NCI-H2107 treated with DMSO at 0.1 percent for 48 hours (cell line): ENCODE results near the gene PSEN1.

Experiments
- DNase-seq: peaks from one replicate; lab custom pipeline; 2025; ENCODE audit not compliant: unreplicated experiment; lab: John Stamatoyannopoulos, UW

The PSEN1 gene

DNA sequence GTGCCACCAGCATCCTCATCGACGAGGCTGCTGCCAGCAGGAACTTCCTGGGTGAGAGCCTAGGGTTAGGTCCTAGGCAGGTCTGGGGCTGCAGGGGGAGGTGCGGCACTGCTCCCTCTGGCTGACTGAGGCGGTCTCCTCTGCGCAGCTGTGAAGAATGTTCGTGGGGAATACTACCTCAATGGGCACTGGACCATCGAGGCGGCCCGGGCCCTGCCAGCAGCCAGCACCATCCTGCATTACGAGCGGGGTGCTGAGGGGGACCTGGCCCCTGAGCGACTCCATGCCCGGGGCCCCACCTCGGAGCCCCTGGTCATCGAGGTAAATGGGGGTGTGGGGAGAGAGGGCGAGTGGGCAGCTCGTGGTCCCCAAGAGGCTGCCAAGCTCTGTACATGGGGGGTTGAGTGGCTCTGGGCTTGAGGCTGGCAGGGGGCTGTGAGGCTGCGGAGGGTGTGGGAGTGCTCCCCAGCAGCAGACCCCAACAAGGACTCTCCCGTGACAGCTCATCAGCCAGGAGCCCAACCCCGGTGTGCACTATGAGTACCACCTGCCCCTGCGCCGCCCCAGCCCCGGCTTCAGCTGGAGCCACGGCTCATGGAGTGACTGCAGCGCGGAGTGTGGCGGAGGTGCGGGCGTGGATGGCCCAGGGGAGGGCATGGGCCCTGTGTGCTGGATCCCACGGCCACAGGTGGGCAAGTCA lies 115.4 kb downstream of the PSEN1 start:
- no peak for DNase-seq

DNA sequence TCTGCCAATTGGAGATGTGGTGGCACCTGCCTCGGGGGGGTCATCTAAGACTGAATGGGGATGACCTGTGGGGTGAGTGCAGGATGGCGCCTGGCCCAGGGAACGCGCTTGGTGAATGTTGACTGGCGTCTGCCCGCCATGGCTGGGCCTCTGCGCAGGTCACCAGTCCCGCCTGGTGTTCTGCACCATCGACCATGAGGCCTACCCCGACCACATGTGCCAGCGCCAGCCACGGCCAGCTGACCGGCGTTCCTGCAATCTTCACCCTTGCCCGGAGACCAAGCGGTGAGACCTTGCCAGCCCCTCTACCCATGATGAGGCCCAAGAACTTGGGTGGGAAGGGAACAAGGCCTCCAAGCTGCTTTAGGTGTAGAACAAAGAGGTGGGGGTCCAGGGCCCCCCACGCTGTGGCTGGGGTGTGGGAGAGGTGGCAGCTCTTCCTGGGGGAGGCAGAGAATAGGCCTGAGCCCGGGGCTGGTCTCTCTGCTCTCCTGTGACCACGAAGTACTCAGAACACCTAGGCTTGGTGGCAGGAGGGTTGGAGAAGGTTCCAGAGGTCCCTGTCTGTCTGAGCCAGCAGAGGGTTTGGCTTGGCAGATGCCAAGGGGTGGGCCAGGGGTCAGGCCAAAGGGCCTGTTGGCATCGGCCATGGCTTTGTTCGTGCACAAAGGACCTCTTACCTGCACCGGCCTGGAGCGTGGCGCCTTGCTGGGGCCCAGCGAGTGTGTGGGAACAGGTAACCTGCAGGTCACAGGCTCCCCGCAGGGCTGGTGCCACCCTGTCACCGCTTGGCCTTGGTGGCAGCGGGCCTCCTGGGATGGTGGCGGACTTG lies 116.4 kb downstream of the PSEN1 start:
- DNase-seq, result no peak

DNA sequence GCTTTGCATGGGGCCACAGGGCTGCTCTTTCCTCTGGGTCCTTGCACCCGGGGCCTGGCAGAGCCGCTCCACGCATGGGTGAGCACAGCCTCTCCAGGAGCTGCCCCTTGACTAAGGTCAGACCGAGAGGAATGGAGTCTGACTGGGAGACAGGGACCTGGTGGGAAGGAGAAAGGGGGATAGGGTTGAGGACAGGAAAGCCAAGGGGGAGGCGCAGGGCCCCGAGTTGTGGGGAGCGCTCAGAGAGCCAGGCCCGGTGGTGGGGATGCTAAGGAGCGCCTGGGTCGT lies 117.0 kb downstream of the PSEN1 start:
- DNase-seq, result no peak

DNA sequence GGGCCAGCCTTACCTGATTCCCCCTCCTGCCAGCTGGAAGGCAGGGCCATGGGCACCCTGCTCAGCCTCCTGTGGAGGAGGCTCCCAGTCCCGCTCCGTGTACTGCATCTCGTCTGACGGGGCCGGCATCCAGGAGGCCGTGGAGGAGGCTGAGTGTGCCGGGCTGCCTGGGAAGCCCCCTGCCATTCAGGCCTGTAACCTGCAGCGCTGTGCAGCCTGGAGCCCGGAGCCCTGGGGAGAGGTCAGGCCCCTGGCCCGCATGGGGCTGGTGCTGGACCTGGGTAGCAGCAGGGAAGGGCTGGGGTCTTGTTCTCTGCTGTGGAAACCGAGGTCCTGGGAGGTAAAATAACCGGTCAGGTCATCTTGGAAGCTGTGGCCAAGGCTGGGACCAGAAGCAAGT lies 117.4 kb downstream of the PSEN1 start:
- no peak for DNase-seq

DNA sequence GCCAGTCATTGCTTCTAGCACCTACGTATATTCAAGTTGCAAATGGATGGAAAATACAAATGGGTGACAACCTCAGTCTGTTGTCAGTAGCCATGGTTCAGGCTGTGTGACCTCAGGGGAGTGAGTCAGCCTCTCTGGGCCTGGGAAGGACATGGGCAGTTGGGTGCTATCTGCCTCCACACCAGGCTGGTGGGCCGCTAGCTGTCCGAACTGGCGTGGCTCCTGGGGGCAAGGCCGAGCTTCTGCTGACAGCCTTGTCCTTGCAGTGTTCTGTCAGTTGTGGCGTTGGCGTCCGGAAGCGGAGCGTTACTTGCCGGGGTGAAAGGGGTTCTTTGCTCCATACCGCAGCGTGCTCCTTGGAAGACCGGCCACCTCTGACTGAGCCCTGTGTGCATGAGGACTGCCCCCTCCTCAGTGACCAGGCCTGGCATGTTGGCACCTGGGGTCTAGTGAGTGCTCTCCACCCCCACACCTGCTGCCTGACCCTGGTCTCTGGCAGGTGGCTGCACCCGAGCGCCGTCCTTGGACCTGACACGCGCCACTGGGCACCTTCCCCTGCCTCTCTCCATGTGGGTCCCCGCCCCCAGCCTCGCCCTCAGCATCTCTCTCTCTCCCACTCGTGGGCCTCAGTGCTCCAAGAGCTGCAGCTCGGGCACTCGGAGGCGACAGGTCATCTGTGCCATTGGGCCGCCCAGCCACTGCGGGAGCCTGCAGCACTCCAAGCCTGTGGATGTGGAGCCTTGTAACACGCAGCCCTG lies 118.1 kb downstream of the PSEN1 start:
- no peak for DNase-seq

DNA sequence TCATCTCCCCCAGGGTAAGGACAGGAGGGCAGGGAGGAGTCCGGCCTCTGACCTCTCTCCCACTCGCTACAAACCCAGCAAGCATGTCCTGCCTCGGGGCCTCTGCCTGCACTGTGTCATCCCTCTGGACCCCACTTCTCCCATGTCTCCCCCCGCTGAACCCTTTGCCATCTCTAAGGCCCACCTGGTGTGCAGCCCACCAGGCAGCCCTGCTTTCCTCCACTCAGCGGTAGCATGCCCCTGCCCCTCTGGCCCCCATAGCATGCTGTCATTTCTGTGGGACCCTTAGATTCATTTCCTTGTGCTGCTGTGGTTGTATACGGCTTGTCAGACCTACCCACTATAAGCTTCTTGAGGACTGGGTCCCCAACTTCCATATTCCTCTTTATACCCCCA lies 118.7 kb downstream of the PSEN1 start:
- DNase-seq, result no peak

DNA sequence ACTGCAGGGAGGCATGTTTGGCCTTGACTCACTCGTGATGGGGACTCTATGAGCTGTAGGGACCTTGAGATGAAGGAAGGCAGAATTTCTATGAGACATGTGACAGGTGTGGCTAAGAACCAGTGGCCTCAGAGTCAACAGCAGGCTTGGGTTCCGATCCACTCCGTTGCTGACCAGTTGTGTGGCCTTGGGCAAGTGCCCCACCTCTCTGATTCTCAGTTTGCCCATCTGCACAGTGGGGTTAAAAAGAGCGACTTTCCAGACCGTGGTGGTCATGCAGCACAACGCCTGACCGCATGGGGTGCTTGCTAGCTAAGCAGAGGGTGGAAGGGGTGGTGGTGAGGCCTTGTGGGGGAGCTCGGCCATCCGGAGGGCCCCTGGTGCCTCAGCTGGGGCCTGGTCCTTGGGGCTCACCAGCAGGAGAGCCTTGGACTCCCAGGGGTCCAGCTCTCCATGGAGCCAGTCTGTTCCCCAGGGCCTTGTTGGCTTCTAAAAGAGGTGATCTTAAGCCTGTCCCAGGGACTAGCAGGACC lies 119.5 kb downstream of the PSEN1 start:
- no peak for DNase-seq

DNA sequence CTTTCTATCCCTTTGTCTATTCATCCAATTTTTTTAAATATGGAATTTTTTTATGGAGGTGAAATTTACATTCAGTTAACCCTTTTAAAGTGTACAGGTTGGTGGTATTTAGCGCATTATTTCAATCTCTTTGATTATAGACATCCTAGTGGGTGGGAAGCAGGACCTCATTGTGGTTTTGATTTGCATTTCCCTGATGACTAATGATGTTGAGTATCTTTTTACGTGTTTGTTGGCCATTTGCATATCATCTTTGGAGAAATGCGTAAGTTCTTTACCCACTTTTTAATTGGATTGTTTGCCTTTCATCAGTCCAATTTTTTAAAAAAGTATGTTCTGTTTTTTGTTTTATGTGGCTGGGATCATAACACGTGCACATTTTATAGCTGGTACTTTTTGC lies 121.8 kb downstream of the PSEN1 start:
- DNase-seq, result no peak

DNA sequence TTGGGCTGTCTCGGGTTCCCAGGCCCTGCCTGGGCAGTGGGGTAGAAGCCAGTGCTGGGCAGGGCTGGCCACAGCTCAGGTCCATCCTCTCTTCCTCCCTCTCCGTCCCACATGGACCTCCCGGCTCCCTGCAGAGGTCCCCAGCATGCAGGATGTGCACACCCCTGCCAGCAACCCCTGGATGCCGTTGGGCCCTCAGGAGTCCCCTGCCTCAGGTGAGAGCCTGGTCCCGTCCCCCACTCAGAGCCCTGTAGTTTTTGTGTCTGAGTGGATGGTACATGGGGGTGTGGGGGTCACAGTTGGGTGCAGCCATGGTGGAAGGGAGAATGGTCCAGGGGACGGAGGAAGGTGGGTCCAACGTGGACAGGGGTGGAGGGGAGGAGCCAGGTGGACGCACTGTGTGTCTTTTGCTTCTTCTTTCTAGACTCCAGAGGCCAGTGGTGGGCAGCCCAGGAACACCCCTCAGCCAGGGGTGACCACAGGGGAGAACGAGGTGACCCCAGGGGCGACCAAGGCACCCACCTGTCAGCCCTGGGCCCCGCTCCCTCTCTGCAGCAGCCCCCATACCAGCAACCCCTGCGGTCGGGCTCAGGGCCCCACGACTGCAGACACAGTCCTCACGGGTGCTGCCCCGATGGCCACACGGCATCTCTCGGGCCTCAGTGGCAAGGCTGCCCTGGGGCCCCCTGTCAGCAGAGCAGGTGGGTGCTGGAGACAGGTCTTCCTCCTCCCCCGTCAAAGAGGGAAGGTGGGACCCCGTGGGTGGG lies 122.7 kb downstream of the PSEN1 start:
- no peak for DNase-seq

DNA sequence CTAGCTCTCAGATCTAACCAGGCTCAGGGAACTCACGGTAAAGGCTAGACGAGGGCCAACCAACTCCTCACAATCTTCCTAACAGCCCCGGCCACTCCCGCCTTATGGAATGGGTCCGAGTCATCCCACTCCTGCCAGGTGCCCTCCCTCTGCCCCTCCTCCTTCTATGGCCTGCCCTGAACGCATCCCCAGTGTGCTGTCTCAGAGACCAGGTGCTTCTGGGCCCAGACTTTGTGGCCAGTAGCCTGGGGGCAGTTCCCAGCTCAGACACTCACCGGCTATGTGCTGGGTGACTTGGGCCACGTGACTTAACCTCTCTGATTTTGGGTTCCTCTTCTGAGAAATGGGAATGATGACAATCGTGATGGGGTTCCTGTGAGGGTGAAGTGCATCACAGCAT lies 123.5 kb downstream of the PSEN1 start:
- DNase-seq, result no peak

DNA sequence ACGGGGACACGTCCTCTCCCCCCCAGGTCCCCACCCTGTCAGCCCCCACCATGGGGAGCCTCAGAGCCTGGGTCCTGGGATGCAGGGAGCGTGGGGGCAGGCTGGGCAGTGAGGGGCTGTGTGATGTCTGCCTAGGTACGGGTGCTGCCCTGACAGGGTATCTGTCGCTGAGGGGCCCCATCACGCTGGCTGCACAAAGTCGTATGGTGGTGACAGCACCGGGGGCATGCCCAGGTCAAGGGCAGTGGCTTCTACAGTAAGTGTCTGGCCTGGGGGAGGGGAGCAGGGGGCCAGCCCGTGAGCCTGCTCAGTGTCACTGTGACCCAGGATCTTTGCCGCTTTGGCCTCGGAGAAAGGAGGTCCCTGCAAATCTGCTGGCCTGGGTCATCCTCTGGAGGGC lies 124.3 kb downstream of the PSEN1 start:
- no peak for DNase-seq

DNA sequence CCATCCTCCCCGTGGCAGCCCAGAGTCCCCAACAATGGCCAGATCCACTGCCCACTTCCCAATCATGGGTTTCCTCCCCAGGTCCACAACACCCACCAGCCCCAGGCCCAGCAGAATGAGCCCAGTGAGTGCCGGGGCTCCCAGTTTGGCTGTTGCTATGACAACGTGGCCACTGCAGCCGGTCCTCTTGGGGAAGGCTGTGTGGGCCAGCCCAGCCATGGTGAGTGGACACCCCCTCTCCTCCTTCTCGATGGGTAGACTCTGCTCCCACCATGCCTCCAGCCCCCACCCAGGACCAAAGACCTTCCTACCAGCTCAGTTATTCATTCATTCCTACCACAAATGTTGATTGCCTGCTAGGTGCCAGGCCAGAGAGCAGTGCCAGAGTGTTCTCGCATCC lies 124.8 kb downstream of the PSEN1 start:
- no peak for DNase-seq

DNA sequence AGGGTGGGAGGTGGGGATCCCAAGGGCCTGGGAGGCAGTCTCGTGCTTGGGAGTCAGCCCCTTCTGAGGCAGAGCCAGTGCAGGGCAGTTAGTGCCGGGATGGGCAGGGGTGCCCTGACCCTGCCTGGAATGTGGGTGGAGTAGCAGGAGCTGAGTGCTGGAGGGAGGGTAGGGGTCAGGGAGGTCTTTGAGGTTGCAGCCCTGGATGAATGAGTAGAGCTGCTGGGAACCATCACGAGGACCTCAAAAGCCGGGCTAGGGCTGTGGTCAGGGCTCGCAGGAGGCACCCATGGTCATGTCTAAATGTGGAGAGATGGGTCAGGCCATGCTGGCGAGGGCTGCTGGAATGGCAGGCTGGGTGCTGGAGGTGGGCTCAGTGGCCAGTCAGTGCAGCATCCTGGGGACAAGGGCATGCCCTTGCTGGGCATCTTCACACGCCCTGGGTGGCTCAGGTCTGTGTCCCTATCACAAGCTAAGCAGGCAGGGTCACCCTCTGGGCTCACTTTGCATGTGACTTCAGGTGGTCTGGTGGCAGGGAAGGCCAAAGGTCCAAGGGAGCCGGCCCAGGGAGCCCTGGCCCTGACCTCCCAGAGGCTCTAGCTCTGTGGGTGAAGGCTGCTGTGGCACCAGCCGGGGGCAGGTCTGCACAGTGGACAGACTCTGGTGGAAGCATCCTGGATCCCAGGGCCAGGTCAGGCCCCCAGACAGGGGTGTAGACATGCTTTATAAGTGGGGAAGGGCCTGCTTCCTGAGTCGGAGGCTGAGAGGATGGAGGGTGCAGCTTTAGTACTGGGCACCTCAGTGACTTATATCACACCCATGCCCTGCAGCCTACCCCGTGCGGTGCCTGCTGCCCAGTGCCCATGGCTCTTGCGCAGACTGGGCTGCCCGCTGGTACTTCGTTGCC lies 125.5 kb downstream of the PSEN1 start:
- no peak for DNase-seq

DNA sequence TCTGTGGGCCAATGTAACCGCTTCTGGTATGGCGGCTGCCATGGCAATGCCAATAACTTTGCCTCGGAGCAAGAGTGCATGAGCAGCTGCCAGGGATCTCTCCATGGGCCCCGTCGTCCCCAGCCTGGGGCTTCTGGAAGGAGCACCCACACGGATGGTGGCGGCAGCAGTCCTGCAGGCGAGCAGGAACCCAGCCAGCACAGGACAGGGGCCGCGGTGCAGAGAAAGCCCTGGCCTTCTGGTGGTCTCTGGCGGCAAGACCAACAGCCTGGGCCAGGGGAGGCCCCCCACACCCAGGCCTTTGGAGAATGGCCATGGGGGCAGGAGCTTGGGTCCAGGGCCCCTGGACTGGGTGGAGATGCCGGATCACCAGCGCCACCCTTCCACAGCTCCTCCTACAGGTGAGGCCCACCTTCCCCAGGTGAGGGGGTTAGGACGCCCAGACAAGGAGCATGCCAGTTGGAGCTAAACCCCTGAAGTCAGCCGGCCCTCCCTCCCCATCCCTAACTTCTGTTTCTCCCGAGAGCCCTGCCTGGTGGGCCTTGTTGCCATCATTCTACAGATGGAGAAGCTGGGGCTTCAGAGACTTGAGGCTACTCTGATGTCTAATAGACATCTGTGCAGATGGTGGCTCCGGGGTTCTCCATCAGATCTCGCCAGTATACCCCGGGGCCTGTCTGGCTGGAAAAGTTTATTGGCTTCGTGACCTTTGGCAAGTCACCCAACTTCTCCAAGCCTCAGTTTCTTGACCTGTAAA lies 126.3 kb downstream of the PSEN1 start:
- no peak for DNase-seq

DNA sequence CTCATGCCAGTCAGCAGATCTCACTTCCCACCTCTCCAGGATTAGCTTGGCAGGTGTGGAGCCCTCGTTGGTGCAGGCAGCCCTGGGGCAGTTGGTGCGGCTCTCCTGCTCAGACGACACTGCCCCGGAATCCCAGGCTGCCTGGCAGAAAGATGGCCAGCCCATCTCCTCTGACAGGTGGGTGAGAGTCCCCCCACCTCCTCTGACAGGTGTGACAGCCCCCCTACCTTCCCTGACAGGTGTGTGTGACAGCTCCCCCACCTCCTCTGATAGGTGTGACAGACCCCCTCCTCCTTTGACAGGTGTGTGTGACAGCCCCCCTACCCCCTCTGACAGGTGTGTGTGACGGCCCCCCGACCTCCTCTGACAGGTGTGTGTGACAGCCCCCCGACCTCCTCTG lies 127.3 kb downstream of the PSEN1 start:
- no peak for DNase-seq

DNA sequence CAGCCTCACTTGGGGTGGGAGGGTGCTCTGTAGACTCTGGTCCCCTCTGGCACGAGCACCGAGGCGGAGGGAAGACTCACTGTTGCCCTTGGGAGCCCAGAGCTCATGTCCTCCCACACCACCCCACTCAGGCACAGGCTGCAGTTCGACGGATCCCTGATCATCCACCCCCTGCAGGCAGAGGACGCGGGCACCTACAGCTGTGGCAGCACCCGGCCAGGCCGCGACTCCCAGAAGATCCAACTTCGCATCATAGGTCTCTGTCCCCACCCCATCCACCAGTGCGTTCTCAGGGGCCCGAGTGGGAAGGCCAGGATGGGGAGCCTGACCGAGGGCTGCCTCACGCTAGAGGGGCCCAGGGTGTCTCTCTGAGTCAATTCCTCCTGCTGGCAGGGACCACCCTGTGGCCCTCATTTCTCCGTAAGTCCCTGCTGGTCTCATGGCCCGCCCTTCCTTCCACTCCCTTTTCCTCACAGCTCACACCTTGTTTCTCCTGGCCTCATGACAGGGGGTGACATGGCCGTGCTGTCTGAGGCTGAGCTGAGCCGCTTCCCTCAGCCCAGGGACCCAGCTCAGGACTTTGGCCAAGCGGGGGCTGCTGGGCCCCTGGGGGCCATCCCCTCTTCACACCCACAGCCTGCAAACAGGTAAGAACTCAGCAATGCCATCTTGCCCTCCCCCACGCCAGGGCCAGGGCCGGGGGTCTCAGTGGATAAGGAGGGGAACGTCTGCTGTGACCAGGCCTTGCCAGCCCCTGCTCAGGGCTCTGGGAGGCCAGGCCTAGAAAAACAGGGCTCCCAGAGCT lies 128.0 kb downstream of the PSEN1 start:
- no peak for DNase-seq

DNA sequence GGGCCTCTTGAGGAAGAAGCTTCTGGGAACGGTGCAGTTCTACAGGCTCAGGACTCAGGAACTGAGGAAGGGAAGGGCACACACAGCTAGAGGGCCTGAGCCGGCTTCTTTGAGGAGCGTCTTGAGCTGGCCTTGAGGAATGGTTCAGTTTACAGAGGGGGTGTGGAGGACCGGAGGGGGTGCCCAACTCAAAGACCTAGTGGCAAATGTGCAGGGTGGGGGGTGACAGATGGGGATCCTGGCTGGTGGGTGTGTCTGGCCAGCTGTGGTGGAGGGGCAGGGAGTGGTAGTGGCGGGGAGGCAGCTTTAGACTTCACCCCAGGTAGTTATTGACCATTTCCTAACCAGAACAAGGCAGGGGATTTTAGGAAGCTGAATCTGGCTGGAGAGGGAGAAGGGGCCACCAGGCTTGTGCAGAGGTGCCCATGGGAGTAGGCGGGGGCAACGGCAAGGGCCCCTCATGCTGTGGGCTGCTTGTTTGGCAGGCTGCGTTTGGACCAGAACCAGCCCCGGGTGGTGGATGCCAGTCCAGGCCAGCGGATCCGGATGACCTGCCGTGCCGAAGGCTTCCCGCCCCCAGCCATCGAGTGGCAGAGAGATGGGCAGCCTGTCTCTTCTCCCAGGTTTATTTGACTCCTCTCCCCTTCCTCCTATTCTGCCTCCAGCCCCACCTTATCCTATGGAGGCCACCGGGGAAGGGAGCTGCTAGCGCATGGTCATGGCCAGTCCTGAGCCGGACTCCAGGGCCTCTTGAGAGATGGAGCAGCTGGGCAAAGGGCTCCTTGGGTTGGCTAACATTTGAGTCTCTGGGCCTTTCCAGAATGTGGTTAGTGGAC lies 128.8 kb downstream of the PSEN1 start:
- no peak for DNase-seq

DNA sequence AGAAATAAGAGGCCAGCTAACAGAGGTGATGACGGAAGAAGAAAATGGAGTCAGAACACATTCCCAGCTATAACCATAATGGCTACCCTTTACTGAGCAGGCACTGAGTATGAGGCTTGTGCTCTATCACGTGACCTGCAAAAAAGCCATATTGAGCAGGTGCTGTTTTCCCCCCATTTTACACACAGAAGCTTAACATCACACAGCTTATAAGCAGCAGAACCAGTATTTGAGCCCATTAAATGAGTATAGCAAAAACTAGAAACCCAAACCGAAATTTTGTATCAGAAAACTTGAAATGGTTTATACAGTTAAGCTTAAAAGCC lies 129.4 kb downstream of the PSEN1 start:
- DNase-seq, result no peak
